GM19193 (cell line): Measurements from ENCODE around the gene C17orf107.

Experiments used
- POLR2A ChIP-seq: IDR thresholded peaks from 4 replicates; pipeline ENCODE4 v1.6.1; 2011; ENCODE audit not compliant: insufficient read depth, insufficient read length; ENCODE audit errors: extremely low read depth

Gene C17orf107

GRCh38 chr17:4895657-4896331, 3.5 kb upstream of the C17orf107 start:
- TF ChIP-seq POLR2A, result no peak

- no peak for TF ChIP-seq POLR2A
Measured at GRCh38 chr17:4896332-4897197, 2.8 kb upstream of the C17orf107 start.

GRCh38 chr17:4897198-4897687, 2.1 kb upstream of the C17orf107 start:
- no peak for TF ChIP-seq POLR2A

GRCh38 chr17:4897785-4898184, 1.6 kb upstream of the C17orf107 start:
- no peak for TF ChIP-seq POLR2A

GRCh38 chr17:4898351-4898750, 985 bp upstream of the C17orf107 start:
- TF ChIP-seq POLR2A, result no peak

- no peak for TF ChIP-seq POLR2A
Measured at GRCh38 chr17:4898927-4899326, 409 bp upstream of the C17orf107 start.

GRCh38 chr17:4900231-4901107, 1.1 kb downstream of the C17orf107 start:
- no peak for TF ChIP-seq POLR2A

- no peak for TF ChIP-seq POLR2A
Measured at GRCh38 chr17:4901108-4901647, 1.8 kb downstream of the C17orf107 start.

- TF ChIP-seq POLR2A, result no peak
Measured at GRCh38 chr17:4901648-4902344, 2.5 kb downstream of the C17orf107 start.

- TF ChIP-seq POLR2A, result no peak
Measured at GRCh38 chr17:4902540-4902939, 3.2 kb downstream of the C17orf107 start.

- TF ChIP-seq POLR2A, result no peak
Measured at GRCh38 chr17:4903051-4903818, 3.9 kb downstream of the C17orf107 start, which contains the start of gene CHRNE. Gene CHRNE (minus strand): TSS chr17:4903098. CDS start chr17:4903063, 35 bp downstream.

- TF ChIP-seq POLR2A, result no peak
Measured at GRCh38 chr17:4908301-4908700, 9.0 kb downstream of the C17orf107 start.
